CD4-positive, alpha-beta T cell (primary cell): ENCODE results near the gene TMED1. TPM values are rescaled to one million over a fixed set of nuclear protein-coding genes. Genes with fewer than 3 reads are reported as not detected.
A peak's percentile ranks its signal among the peaks of the same experiment; 100 is the strongest.

ENCODE experiments used
- ATAC-seq: fragments of 200-7000 bp; cut with Tn5 transposase; one replicate; pipeline ENCODE4 v1.10.0; 2022; ENCODE audit warnings: mild to moderate bottlenecking; ENCODE audit not compliant: poor library complexity
- CTCF ChIA-PET: fragments of 350-600 bp; sonication (Branson Sonifier 250); formaldehyde crosslinking; loops from one replicate; lab custom pipeline; 2021; ENCODE audit warnings: antibody characterized with exemption, inconsistent platforms; lab: Charles Lee
- POLR2A ChIA-PET: fragments of 350-600 bp; sonication (Branson Sonifier 250); formaldehyde crosslinking; loops from one replicate; lab custom pipeline; 2021; ENCODE audit warnings: antibody characterized with exemption, inconsistent platforms; lab: Charles Lee
- DNase-seq, 14 experiments: peaks; one replicate each; pipeline ENCODE4 v3.0.0-alpha.2; 2013 to 2020; ENCODE audit warnings: mixed read lengths in 2 of 14
- H3K27ac ChIP-seq, 2 donors: one replicate each; pipeline versions ENCODE4 v1.5.1 to v1.7.0; 2013; ENCODE audit warnings: low read length in 2 of 2, low read depth in 1 of 2, mild to moderate bottlenecking in 1 of 2
- H3K27me3 ChIP-seq, 2 experiments: 1 replicate in 1 of 2; 2 replicates in 1 of 2; pipeline versions ENCODE4 v1.6.1 to v1.7.0; 2013; ENCODE audit warnings: low read length in 2 of 2, control low read depth in 1 of 2, mild to moderate bottlenecking in 1 of 2, moderate library complexity in 1 of 2; ENCODE audit not compliant: insufficient read depth in 2 of 2, control insufficient read depth in 1 of 2
- H3K36me3 ChIP-seq: one replicate; pipeline ENCODE4 v1.6.1; 2013; ENCODE audit warnings: low read length, control low read depth; ENCODE audit not compliant: insufficient read depth
- H3K4me1 ChIP-seq: one replicate; pipeline ENCODE4 v1.6.1; 2013; ENCODE audit warnings: low read length, control low read depth; ENCODE audit not compliant: insufficient read depth
- H3K4me3 ChIP-seq: one replicate; pipeline ENCODE4 v1.5.1; 2013; ENCODE audit warnings: mild to moderate bottlenecking, low read length, moderate library complexity
- H3K9me3 ChIP-seq, 2 experiments: 1 replicate in 1 of 2; 2 replicates in 1 of 2; pipeline versions ENCODE4 v1.6.1 to v1.7.0; 2013; ENCODE audit warnings: low read length in 2 of 2, mild to moderate bottlenecking in 2 of 2, control low read depth in 1 of 2, moderate library complexity in 1 of 2; ENCODE audit not compliant: control insufficient read depth in 1 of 2, insufficient read depth in 1 of 2
- H3K27ac Mint-ChIP-seq: one replicate; pipeline ENCODE4 v1.8.0; 2020; ENCODE audit warnings: mixed read lengths
- H3K27me3 Mint-ChIP-seq: one replicate; pipeline ENCODE4 v1.8.0; 2021; ENCODE audit warnings: mixed read lengths
- H3K36me3 Mint-ChIP-seq: one replicate; pipeline ENCODE4 v1.8.0; 2021; ENCODE audit warnings: low read depth, mixed read lengths
- H3K4me1 Mint-ChIP-seq: one replicate; pipeline ENCODE4 v1.8.0; 2021; ENCODE audit warnings: low read depth, mixed read lengths
- H3K4me3 Mint-ChIP-seq: one replicate; pipeline ENCODE4 v1.8.0; 2020; ENCODE audit warnings: mild to moderate bottlenecking, mixed read lengths
- H3K9me3 Mint-ChIP-seq: one replicate; pipeline ENCODE4 v1.8.0; 2020; ENCODE audit warnings: mixed read lengths
- intact Hi-C, 2 experiments: fragments of 100-400 bp; cut with DNase I in 1 of 2; cut with micrococcal nuclease in 1 of 2; formaldehyde crosslinking; loops; one replicate each; pipeline versions ENCODE4 v1.15.1 to v1.9.0; 2023 to 2025; cut with DNase I, micrococcal nuclease
- total RNA-seq, 174 experiments: library from RNA in 2 of 174; stranded (reverse) in 2 of 174; gene quantifications; one replicate each; pipeline ENCODE4 v1.2.3 and lab custom pipeline; 2021 to 2026
- TF ChIP-seq, protein P1 (sequence below): fragments of 200-600 bp; IDR thresholded peaks from one replicate; pipeline ENCODE4 v1.8.0; 2022; ENCODE audit warnings: antibody characterized with exemption, mild to moderate bottlenecking

The TMED1 gene
- total RNA-seq, 2 experiments from 2014 or later = 6.7 to 7.0 TPM

- Histone ChIP-seq H3K27ac (peak overlapping the region in 1 of 2 donors; percentile 44), H3K36me3 (peaks cover 79% of the 10 kb centered on the region), H3K4me1 (peaks cover 28% of the 10 kb centered on the region), H3K9me3 (no peaks in the 10 kb centered on the region), H3K4me3 (no peak overlapping the region), H3K27me3 (no peaks in the 10 kb centered on the region)
- POLR2A ChIA-PET = no interaction called here
- Mint-ChIP-seq H3K4me3 (no peak overlapping the region), H3K36me3 (peaks cover 68% of the 10 kb centered on the region), H3K27me3 (no peaks in the 10 kb centered on the region), H3K27ac (peak overlapping the region; percentile 32), H3K9me3 (no peaks in the 10 kb centered on the region), H3K4me1 (peaks cover 22% of the 10 kb centered on the region)
- intact Hi-C loops = no loop called here
- ATAC-seq (no peak), DNase-seq (peak in 2 of 14 experiments; percentile 41 to 47)
- TF ChIP-seq, protein P1, sequence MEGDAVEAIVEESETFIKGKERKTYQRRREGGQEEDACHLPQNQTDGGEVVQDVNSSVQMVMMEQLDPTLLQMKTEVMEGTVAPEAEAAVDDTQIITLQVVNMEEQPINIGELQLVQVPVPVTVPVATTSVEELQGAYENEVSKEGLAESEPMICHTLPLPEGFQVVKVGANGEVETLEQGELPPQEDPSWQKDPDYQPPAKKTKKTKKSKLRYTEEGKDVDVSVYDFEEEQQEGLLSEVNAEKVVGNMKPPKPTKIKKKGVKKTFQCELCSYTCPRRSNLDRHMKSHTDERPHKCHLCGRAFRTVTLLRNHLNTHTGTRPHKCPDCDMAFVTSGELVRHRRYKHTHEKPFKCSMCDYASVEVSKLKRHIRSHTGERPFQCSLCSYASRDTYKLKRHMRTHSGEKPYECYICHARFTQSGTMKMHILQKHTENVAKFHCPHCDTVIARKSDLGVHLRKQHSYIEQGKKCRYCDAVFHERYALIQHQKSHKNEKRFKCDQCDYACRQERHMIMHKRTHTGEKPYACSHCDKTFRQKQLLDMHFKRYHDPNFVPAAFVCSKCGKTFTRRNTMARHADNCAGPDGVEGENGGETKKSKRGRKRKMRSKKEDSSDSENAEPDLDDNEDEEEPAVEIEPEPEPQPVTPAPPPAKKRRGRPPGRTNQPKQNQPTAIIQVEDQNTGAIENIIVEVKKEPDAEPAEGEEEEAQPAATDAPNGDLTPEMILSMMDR = no peak
- CTCF ChIA-PET = no interaction called here
These were observed 26.2 kb downstream of the TMED1 start for GRCh38 chr19:10809651-10810285.

DNA sequence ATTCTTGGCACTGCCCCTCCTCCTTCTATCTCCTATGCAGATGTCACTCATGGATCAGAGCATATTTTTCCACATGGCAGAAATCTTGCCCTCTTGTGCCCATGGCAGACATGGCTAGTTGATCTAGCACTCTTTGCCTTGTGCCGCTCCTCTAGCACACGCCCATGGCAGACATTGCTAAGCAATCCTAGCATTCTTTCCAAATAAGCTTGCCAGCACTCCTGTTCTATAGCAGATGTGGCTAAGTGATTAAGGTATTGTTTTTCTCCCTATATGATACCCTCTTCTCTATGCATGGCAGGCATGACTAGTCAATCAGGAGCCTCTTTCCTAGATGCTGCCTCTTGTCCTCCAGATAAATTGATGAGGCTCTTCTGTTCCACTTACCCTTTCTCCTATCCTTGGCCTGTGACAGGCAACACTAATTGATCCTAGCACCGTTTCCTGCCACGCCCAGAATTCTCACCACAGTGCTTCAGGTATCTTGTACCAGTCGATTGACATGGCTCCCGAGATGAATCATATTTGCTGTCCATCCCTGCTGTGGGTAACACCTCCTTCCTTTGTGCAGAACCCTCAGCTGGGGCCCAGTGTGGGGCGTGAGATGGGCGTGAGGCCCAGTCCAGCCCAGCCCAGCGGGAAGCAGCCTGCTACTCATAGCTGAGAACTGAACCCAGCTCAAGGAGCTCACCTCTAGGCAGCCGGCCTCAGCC, 26.9 kb downstream of the TMED1 start:
- peaks cover 80% of the 10 kb centered on the region for H3K36me3 ChIP-seq
- DNase-seq (peak in 9 of 14 experiments; percentile 15 to 62 (median 23)), ATAC-seq (peak; percentile 70)
- no peaks in the 10 kb centered on the region for H3K27me3 ChIP-seq
- H3K9me3 ChIP-seq = no peaks in the 10 kb centered on the region
- Mint-ChIP-seq H3K27me3 (no peaks in the 10 kb centered on the region), H3K36me3 (peaks cover 68% of the 10 kb centered on the region), H3K4me3 (no peak overlapping the region), H3K9me3 (no peaks in the 10 kb centered on the region), H3K4me1 (peaks cover 17% of the 10 kb centered on the region), H3K27ac (peak overlapping the region; percentile 32)
- POLR2A ChIA-PET = no interaction called here
- H3K4me3 ChIP-seq = no peak overlapping the region
- TF ChIP-seq, protein P1 = no peak
- peak overlapping the region in 1 of 2 donors; percentile 44 for H3K27ac ChIP-seq
- intact Hi-C loops = no loop called here
- CTCF ChIA-PET = interaction anchor here (0.5 kb wide), 1 partner anchor 164 kb away, joined by 4 read pairs; no protein-coding TSS in a partner anchor
- peaks cover 28% of the 10 kb centered on the region for H3K4me1 ChIP-seq

GRCh38 chr19:10805758-10806247, 30.2 kb downstream of the TMED1 start:
- no peak for DNase-seq
- no peak for ATAC-seq
- H3K4me3 ChIP-seq = no peak overlapping the region
- ChIA-PET POLR2A (no interaction called here), CTCF (interaction anchor here (1.5 kb wide), 1 partner anchor 59 kb away, joined by 5 read pairs; no protein-coding TSS in a partner anchor)
- Mint-ChIP-seq H3K4me3 (no peak overlapping the region), H3K4me1 (peaks cover 17% of the 10 kb centered on the region), H3K27me3 (no peaks in the 10 kb centered on the region), H3K9me3 (no peaks in the 10 kb centered on the region), H3K36me3 (peaks cover 70% of the 10 kb centered on the region), H3K27ac (no peak overlapping the region)
- H3K36me3 ChIP-seq = peaks cover 81% of the 10 kb centered on the region
- no peak overlapping the region for H3K27ac ChIP-seq
- H3K27me3 ChIP-seq = no peaks in the 10 kb centered on the region
- TF ChIP-seq, protein P1 = no peak
- intact Hi-C loops = no loop called here
- H3K9me3 ChIP-seq = no peaks in the 10 kb centered on the region
- H3K4me1 ChIP-seq = peaks cover 19% of the 10 kb centered on the region
